ENCODE measurements around the gene ABCC4.
A peak's percentile ranks its signal among the peaks of the same experiment; 100 is the strongest.

The ABCC4 gene

DNA sequence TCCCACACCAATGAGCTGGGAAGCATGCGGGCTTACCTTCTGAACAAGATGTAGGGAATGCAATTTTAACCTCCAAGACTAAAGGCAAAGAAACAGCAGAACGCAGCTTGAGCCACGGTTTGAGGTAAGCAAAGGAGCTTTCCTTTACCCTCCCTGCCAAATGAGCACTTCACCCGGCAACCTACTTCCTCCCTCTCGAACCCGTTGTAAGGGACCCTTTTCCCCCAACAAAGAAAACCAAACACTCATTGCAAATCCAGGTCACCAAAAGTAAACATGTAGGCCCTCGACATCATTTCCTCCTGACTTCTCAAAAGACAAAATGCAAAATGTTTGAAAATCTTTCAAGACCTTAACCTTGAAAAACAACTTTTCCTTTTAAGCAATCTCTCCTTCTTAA lies 65.3 kb downstream of the ABCC4 start:
- Mint-ChIP-seq H3K9me3 (no peaks in the 10 kb centered on the region), H3K4me1 (ENCODE audit: low read depth) (peaks cover 5% of the 10 kb centered on the region), H3K27ac (no peak overlapping the region), H3K27me3 (no peaks in the 10 kb centered on the region), H3K36me3 (ENCODE audit: low read depth) (peaks cover 63% of the 10 kb centered on the region), H3K4me3 (no peak overlapping the region)
- no peak for DNase-seq

DNA sequence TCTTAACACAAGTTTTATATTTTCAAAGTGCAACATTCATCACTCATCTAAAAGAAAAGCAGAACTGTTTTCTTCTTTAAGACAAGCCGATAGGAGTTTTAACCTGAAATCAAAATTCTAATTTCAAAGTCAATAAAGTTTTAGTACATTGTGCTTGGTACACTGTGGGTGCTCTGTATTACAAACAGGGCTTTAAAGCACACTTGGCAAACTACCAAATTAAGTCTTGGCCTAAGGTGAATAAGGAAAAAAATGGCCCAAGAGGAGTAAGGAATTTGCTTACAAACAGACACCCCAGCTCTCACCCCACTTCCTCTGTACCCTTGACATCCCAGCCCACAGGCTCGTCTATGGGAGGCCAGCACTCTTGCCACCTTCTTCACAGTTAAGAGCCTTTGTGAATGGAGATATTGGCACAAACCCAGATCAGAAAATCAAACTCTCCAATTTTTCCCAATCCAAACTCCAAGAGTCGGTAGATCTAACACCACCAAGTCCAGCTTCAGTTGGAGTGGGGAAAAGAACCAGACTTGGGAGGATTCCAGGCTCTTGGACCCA lies 66.0 kb downstream of the ABCC4 start:
- Mint-ChIP-seq H3K4me3 (no peak overlapping the region), H3K27ac (no peak overlapping the region), H3K9me3 (no peaks in the 10 kb centered on the region), H3K27me3 (no peaks in the 10 kb centered on the region), H3K4me1 (ENCODE audit: low read depth) (peaks cover 5% of the 10 kb centered on the region), H3K36me3 (ENCODE audit: low read depth) (peaks cover 63% of the 10 kb centered on the region)
- no peak for DNase-seq

GRCh38 chr13:95234242-95234641 lies 67.0 kb downstream of the ABCC4 start:
- Mint-ChIP-seq H3K27me3 (no peaks in the 10 kb centered on the region), H3K4me1 (ENCODE audit: low read depth) (peaks cover 5% of the 10 kb centered on the region), H3K4me3 (no peak overlapping the region), H3K36me3 (ENCODE audit: low read depth) (peaks cover 62% of the 10 kb centered on the region), H3K9me3 (no peaks in the 10 kb centered on the region), H3K27ac (no peak overlapping the region)
- DNase-seq: no peak

GRCh38 chr13:95233026-95233635 lies 68.1 kb downstream of the ABCC4 start:
- H3K9me3 Mint-ChIP-seq: no peaks in the 10 kb centered on the region
- H3K36me3 Mint-ChIP-seq (ENCODE audit: low read depth): peaks cover 62% of the 10 kb centered on the region
- H3K4me1 Mint-ChIP-seq (ENCODE audit: low read depth): peaks cover 7% of the 10 kb centered on the region
- H3K27me3 Mint-ChIP-seq: no peaks in the 10 kb centered on the region
- H3K27ac Mint-ChIP-seq: no peak overlapping the region
- no peak overlapping the region for H3K4me3 Mint-ChIP-seq
- DNase-seq: no peak

- no peak for DNase-seq
- no peak overlapping the region for H3K27ac Mint-ChIP-seq
- no peaks in the 10 kb centered on the region for H3K9me3 Mint-ChIP-seq
- peaks cover 49% of the 10 kb centered on the region for H3K36me3 Mint-ChIP-seq (ENCODE audit: low read depth)
- no peaks in the 10 kb centered on the region for H3K27me3 Mint-ChIP-seq
- H3K4me1 Mint-ChIP-seq (ENCODE audit: low read depth): peaks cover 13% of the 10 kb centered on the region
- H3K4me3 Mint-ChIP-seq: no peak overlapping the region
These were observed 69.9 kb downstream of the ABCC4 start for GRCh38 chr13:95231393-95231792.

- Mint-ChIP-seq H3K4me3 (no peak overlapping the region), H3K36me3 (ENCODE audit: low read depth) (peaks cover 37% of the 10 kb centered on the region), H3K4me1 (ENCODE audit: low read depth) (peaks cover 11% of the 10 kb centered on the region), H3K27ac (no peak overlapping the region), H3K27me3 (no peaks in the 10 kb centered on the region), H3K9me3 (no peaks in the 10 kb centered on the region)
- no peak for DNase-seq
These were observed 71.4 kb downstream of the ABCC4 start for GRCh38 chr13:95229855-95230254.

- Mint-ChIP-seq H3K9me3 (no peaks in the 10 kb centered on the region), H3K27ac (no peak overlapping the region), H3K36me3 (ENCODE audit: low read depth) (peaks cover 28% of the 10 kb centered on the region), H3K4me3 (no peak overlapping the region), H3K4me1 (ENCODE audit: low read depth) (peaks cover 11% of the 10 kb centered on the region), H3K27me3 (no peaks in the 10 kb centered on the region)
- DNase-seq: no peak
These were observed 73.1 kb downstream of the ABCC4 start for GRCh38 chr13:95228130-95228529.

GRCh38 chr13:95226932-95227695 lies 74.1 kb downstream of the ABCC4 start:
- H3K27me3 Mint-ChIP-seq: no peaks in the 10 kb centered on the region
- H3K4me3 Mint-ChIP-seq: no peak overlapping the region
- DNase-seq: no peak

DNA sequence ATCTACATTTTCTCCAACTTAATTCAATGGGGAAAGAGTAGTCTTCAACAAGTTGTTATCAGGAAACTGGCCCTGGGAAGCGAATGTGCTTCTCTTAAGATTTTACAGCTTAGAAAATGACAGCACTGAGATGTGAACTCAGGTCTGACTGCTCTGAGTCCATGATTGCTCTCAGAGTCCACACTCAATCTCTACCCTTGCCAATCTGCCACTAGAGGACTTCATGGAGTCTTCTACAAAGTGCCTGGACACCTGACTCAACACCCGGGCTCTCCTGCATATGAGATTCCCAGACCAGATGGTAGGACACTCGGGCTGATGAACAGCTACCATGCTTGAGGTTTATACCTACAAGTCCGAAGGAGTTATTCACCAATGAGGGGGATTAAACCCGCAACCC lies 74.8 kb downstream of the ABCC4 start:
- Mint-ChIP-seq H3K27me3 (no peaks in the 10 kb centered on the region), H3K36me3 (ENCODE audit: low read depth) (peaks cover 15% of the 10 kb centered on the region), H3K4me1 (ENCODE audit: low read depth) (peaks cover 11% of the 10 kb centered on the region), H3K4me3 (no peak overlapping the region), H3K27ac (peak overlapping the region; percentile 44), H3K9me3 (no peaks in the 10 kb centered on the region)
- no peak for DNase-seq

More at GRCh38 chr13:95226932-95227695, 74.1 kb downstream of the ABCC4 start:
- Mint-ChIP-seq H3K27ac (peak overlapping the region; percentile 50), H3K9me3 (no peaks in the 10 kb centered on the region), H3K4me1 (ENCODE audit: low read depth) (peaks cover 11% of the 10 kb centered on the region), H3K36me3 (ENCODE audit: low read depth) (peaks cover 22% of the 10 kb centered on the region)

DNA sequence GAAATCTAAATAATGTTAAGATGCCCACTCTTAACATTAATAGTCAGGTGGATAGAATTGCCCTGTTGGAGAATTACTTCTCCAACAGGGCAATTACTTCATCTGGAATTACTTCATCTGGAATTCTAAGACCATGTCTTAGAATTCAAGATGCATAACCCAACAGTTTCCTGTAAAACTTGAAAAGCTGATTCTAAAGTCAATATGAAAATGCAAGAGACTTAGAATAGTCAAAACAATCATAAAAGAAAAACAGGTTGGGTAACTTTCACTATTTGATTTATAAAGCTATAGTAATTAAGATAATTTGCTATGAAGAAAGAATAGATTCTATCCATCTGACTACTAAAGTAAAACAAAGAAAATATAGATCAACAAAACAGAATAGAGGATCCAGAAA lies 75.2 kb downstream of the ABCC4 start:
- H3K36me3 Mint-ChIP-seq (ENCODE audit: low read depth): peaks cover 15% of the 10 kb centered on the region
- H3K27ac Mint-ChIP-seq: no peak overlapping the region
- no peak for DNase-seq
- H3K27me3 Mint-ChIP-seq: no peaks in the 10 kb centered on the region
- no peak overlapping the region for H3K4me3 Mint-ChIP-seq
- peaks cover 11% of the 10 kb centered on the region for H3K4me1 Mint-ChIP-seq (ENCODE audit: low read depth)
- H3K9me3 Mint-ChIP-seq: no peaks in the 10 kb centered on the region

- no peak for DNase-seq
- no peak overlapping the region for H3K4me3 Mint-ChIP-seq
- H3K27me3 Mint-ChIP-seq: no peaks in the 10 kb centered on the region
- H3K27ac Mint-ChIP-seq: no peak overlapping the region
- H3K9me3 Mint-ChIP-seq: no peaks in the 10 kb centered on the region
- H3K36me3 Mint-ChIP-seq (ENCODE audit: low read depth): peaks cover 22% of the 10 kb centered on the region
- H3K4me1 Mint-ChIP-seq (ENCODE audit: low read depth): peaks cover 11% of the 10 kb centered on the region
These were observed 77.2 kb downstream of the ABCC4 start for GRCh38 chr13:95224064-95224463.

GRCh38 chr13:95222733-95223018 lies 78.6 kb downstream of the ABCC4 start:
- Mint-ChIP-seq H3K27me3 (no peaks in the 10 kb centered on the region), H3K4me3 (no peak overlapping the region), H3K36me3 (ENCODE audit: low read depth) (peaks cover 23% of the 10 kb centered on the region), H3K27ac (no peak overlapping the region), H3K9me3 (no peaks in the 10 kb centered on the region), H3K4me1 (ENCODE audit: low read depth) (peaks cover 8% of the 10 kb centered on the region)
- DNase-seq: no peak

- Mint-ChIP-seq H3K27me3 (no peaks in the 10 kb centered on the region), H3K4me3 (no peak overlapping the region), H3K9me3 (no peaks in the 10 kb centered on the region), H3K36me3 (ENCODE audit: low read depth) (peaks cover 24% of the 10 kb centered on the region), H3K4me1 (ENCODE audit: low read depth) (peaks cover 3% of the 10 kb centered on the region), H3K27ac (no peak overlapping the region)
- DNase-seq: no peak
These were observed 79.1 kb downstream of the ABCC4 start for GRCh38 chr13:95221971-95222732.

DNA sequence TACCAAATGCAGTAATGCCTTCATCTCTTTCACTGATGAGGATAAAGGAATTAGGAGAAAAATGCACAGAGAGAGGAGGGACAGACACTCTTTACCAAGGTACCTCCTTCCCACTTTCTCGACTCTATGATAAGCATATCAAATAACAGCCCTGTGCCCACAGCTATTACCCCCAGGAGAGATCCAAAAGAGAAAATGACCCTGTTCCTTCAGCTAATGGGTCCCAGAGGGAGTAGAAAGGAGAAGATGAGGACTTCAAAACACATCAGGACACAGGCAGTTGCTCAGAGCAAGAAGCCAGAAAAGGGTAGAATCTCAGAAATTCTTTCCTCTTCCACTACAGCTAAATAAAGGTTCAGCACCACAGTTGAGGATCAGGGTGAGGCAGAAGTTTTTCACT lies 80.6 kb downstream of the ABCC4 start:
- no peak for DNase-seq
- Mint-ChIP-seq H3K4me1 (ENCODE audit: low read depth) (no peaks in the 10 kb centered on the region), H3K27me3 (no peaks in the 10 kb centered on the region), H3K27ac (no peak overlapping the region), H3K9me3 (no peaks in the 10 kb centered on the region), H3K36me3 (ENCODE audit: low read depth) (peaks cover 26% of the 10 kb centered on the region), H3K4me3 (no peak overlapping the region)
